Breast epithelium (tissue), 3 donors: ENCODE data around the gene EMC6.

Experiments
- POLR2A ChIP-seq: fragments of 450-650 bp; IDR thresholded peaks from one replicate; pipeline ENCODE4 v1.6.1; 2016; ENCODE audit warnings: antibody characterized with exemption, mild to moderate bottlenecking, moderate library complexity
- POLR2AphosphoS5 ChIP-seq, 3 donors: sonication (generic); formaldehyde crosslinking; IDR thresholded peaks; one replicate each; pipeline ENCODE4 v1.6.1; 2017; ENCODE audit warnings: antibody characterized with exemption in 3 of 3
- TF ChIP-seq, protein P1 (sequence below), 3 donors: fragments of 450-650 bp; IDR thresholded peaks; one replicate each; pipeline ENCODE4 v1.5.1; 2016 to 2017; ENCODE audit warnings: antibody characterized with exemption in 3 of 3, mild to moderate bottlenecking in 3 of 3, moderate library complexity in 3 of 3

DNA sequence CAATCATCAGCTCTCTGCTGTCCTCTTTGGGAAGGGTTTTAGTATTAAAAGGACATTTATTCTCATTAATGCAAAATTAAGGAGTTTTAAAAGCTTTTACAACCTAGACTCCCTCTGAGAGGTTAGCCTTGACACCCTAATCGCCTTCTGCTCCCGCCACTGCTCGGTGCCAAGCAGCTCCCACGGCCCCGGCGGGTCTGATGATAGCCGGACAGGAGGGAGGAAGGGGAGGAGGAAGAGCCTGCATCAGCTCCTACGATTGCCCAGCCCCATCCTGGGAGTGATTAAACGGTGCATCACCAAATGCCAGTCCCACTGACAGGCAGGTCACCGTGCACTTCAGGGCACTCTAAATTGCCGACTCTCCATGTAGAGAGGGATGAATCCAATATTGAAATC is 40.8 kb upstream of the EMC6 start:
- TF ChIP-seq, protein P1, sequence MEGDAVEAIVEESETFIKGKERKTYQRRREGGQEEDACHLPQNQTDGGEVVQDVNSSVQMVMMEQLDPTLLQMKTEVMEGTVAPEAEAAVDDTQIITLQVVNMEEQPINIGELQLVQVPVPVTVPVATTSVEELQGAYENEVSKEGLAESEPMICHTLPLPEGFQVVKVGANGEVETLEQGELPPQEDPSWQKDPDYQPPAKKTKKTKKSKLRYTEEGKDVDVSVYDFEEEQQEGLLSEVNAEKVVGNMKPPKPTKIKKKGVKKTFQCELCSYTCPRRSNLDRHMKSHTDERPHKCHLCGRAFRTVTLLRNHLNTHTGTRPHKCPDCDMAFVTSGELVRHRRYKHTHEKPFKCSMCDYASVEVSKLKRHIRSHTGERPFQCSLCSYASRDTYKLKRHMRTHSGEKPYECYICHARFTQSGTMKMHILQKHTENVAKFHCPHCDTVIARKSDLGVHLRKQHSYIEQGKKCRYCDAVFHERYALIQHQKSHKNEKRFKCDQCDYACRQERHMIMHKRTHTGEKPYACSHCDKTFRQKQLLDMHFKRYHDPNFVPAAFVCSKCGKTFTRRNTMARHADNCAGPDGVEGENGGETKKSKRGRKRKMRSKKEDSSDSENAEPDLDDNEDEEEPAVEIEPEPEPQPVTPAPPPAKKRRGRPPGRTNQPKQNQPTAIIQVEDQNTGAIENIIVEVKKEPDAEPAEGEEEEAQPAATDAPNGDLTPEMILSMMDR (IDR thresholded peaks at IDR 0.05) = no peak
- TF ChIP-seq POLR2A (no peak), POLR2AphosphoS5 (IDR thresholded peaks at IDR 0.05) (no peak)
